Right forelimb (tissue), 1 donor: ENCODE measurements around the gene ICAM5.
"Not testable (repeated sequence)": the region's sequence is repeated elsewhere in the genome, so short reads cannot be mapped to it uniquely, and the experiment has no call there.

Source experiments
- DNase-seq: peaks from one replicate; pipeline ENCODE4 v3.0.0-alpha.2; 2018

ICAM5 gene

DNA sequence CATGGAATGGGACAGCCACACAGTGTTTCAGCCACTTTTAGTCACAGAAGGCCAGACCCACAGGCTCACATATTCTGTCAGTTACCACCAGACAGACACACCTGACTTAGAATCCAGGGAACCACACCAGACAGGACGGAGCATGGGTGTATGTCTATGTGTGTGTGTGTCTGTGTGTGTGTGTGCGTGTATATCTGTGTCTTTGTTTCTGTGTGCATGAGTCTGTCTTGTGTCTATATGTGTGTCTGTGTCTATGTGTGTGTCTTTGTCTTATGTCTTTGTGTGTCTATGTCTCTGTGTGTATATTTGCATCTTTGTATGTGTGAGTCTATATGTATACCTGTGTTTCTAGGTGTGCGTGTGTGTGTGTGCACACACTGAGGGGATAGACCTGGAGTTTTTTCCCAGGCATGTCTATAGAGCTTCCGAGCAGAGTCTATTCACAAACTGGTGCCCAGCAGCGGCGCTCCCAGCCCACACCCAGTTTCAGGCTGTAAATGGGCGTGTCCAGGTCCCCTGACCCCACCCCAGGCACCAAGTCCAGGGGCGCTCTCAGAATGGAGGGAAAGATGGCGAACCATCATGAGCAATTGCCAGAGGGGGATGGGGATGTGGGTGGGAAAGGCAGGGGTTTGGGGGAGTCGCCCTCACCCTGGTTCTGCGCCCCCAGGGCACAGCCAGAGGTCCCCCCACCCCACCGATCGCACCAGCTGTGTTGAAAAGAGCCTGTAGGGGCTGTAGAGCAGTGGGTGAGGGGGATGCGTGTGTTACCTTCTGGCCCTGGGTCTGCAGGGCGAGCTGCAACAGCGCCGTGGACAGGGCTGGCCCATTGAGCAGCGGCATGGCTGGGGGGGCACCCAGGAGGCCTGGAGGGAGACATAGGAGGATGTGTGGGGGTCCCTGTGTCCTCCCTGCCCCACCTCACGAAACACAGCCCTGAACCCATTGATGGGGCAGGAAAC, 32.4 kb downstream of the ICAM5 start:
- no peak for DNase-seq

DNA sequence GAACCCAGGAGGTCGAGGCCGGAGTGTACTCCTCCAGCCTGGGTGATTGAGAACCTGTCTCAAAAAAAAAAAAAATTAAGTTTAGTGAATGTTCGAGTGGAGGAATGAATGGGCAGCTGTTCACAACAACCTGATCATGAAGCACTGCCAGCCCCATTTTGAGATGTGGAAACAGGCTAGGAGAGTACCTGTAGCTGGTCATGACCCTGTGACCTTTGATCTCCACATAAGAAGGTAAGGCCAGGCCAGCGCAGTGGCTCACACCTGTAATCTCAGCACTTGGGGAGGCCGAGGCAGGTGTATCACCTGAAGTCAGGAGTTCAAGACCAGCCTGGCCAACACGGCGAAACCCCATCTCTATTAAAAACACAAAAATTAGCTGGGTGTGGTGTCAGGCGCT, 36.0 kb downstream of the ICAM5 start:
- no peak for DNase-seq

DNA sequence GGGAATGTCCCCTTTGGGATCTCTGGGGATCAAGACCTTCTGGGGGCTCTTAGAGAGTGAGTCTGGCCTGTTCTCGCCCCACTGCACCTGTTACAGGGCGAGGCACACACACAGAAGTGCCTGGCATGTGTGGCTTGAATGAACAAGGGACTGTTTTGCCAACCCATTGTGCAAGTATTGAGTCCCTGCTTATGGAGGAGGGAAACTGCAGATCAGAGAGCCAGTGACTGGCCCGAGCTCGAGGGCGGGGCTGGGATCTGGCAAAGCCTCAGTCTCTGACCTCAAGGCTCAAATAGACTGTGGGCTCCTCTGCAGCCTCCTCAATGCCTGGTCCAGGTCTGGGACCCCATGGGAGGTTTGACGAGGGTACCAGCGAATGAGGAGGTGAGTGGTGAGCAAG, 38.0 kb downstream of the ICAM5 start:
- no peak for DNase-seq

DNA sequence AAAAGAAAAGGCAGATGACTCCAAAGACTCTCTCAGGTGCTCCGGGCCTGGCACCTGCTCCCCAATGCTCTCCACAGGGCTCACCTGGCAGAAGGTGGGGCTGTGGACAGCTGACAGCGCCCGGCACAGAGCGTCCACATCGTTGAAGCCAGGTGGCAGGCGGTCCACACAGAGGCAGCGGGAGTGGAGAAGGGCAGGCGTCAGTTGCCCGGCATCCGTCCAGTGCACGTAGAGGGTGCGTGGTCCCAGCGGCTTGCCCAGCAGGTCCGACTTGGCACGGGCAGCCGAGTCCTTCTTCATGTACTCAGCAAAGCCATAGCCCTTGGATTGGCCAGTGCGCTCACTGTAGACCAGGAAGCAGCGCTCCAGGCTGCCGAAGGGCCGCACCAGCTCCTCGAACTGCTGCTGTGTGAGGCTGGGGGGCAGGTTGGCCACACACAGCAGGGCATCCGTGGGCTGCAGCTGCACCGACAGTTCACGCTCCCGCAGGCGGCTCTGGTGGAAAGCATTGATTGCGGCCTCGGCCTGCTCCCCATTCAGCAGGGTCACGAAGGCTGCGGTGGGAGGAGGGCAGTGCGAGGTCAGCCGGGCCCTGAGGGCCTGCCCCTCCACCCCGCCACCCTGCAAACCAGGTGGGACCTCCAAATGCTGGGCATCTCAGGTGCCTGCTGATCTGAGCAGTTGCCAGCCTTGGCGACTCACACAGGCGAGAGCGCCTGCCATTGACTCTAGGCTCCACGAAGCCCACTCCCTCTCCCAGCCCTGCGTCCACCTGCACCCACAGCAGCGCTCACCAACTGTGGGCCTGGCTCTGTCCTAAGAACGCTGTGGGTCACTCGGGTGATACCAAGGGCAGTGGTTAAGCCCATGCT, 39.0 kb downstream of the ICAM5 start:
- DNase-seq, result no peak

DNA sequence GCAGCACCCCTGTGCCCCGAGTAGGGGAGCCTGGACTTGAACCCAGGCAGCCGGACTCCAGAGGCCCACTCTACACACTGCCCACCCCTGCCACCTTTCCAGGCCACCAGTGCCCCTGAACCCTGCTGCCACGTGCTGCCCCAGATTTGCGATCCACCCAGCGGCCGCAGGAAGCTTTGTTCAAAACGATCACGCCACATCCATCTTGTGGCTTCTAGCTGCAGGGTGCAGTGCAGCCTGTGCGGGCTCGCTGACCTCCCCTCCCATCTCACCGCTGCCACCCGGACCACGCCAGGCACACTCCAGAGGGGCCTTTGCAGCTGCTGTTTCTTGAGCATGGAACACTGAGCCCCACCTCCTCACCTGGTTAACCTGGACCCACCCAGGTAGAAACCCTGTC, 39.8 kb downstream of the ICAM5 start:
- no peak for DNase-seq

DNA sequence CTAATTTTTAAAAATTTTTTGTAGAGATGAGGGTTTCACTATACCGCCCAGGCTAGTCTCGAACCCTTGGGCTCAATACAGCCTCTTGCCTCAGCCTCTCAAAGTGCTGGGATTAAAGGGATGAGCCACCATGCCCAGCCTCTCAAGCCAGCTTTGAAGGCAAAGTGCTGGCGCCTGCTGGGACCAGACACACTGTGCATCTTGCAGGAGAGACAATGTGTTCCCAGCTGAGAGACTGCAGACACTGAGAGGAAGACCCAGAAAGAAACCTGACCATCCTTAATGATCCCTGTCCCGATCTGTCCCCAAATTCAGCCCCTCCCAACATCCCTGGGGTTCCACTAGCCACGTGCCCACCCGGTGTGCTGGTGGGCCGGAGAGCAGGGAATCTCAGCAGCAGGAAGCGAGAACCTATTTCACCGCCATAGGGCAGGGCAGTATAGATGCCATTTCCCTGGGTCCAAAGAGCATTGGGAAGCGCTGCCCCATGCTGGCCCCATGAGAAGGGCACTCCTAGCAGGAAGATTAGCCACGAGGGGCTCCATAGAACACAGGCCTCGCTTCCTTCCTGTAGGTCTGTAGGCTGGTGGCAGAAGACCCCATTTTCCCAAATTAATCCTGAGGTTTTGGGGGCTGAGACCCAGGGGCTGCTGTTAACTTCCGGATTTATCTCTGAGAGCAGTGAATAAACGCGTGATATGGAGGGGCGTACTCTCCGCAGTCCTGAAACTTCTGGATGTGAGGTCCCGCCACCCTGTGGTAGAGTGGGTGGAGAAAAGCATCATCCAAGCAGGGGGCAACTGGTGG, 42.6 kb downstream of the ICAM5 start:
- no peak for DNase-seq

DNA sequence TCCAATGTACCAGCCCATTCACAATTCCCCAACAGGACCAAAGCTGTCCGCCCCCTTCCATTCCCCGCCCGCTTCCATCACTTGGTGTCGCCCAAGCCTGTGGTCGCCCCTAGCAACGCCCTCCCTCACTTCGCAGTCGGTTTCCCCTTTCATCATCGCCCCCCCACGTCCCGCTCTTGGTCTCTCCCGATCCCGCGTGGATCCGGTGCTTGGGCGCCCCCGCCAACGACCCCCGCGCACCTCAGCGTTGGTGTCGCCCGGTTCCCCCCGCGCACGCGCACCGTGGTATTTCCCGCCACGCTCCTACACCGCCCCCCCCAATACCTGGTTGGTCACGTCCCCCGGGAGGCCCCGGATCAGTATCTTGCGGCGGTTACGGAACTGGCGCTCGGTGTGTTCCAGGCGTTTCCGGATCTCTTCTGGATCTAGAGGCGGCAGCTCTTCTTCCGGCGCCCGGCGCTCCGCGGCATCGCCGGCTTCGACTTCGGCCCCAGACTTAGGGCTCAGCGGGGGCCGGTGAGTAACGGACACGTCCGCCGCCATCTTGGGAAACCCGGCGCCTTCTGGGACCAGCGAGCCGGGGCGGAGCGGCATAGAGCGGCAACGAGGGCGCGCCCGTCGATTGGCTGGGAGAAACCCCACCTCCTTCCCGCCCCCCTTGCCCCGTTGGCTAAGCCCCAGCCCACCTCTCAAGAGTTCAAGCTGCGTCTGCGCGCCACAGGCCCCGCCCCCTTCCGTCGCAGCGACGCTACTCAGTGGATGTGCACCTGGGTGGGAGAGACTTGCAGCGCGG, 43.4 kb downstream of the ICAM5 start, which contains the start of gene RAVER1:
Gene RAVER1 (minus strand): TSS at position 565 of the 793 bp plus-strand sequence. CDS start 22 bp downstream, at position 543.
- DNase-seq, result peak; percentile 98

DNA sequence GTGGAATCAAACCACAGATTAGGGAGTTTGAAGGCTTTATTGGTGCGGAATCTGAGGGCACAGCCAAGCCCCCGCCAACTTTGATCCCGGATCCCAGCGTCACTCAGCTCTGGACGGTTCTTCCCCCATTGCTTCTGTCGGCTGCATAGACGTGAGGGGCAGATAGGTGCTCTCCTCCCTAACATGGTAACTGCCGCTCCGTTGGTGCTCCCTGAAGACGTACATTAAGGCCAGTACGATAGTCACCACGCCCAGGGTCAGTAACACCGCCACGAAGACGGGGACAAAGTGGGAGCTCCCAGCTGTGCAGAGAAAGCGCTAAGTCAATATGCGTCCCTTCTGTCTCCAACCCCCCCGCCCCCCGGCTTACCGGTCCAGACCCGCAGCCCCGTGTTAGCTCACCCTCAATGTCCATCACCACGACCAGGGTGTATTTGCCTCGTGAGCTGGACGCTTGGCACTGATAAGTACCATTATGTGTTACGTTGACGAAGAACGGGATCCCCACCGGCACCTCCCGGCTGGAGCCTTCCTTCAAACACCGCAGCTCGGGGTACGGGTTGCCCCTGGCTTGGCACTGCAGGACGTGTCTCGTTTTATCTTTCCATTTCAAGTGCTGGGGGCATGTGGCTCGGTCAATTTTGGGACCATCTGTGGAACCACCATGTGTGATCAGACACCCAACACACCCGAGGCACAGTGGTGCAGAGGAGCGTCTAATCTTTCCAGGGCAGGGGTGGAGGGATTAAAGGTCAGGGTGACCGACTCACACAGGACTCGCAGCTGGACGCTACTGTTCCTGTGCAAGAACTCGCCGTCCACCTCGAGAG, 44.2 kb downstream of the ICAM5 start:
- no peak for DNase-seq

DNA sequence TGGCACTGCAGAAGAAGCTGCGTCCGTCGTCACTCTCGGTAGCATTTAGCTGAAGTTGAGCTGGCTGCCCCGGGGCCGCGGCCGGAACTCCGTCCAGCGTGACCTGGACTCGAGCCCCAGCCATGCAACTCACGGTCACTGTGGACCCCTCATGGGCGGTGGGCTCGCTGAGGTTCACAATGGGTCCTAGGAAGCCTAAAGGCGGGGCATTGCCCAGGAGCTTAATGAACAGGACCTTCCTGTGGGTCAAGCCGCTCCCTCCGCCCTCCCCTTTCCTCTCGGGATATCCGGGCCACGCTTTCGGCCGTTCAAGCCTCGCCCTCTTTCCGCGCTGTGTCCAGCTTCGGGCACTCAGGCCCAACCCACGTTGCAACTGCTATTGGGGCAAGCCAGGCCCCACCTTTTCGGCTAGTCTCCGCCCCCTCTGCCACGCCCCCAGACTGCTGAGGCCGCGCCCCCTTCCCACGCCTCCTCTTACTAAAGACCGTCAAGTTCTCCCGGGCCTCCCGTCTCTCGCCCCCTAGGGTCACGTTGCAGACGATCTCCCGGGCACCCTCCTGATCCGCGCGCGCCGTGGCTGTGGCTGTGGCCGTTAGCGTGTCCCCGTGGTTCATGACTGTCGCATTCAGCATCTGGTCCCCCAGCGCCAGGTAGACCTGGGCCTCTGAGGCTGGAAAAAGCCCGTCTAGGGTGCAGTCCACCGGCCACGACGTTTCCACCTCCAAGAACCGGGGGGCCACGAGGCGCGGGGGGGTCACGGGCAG, 45.0 kb downstream of the ICAM5 start:
- peak; percentile 93 for DNase-seq

DNA sequence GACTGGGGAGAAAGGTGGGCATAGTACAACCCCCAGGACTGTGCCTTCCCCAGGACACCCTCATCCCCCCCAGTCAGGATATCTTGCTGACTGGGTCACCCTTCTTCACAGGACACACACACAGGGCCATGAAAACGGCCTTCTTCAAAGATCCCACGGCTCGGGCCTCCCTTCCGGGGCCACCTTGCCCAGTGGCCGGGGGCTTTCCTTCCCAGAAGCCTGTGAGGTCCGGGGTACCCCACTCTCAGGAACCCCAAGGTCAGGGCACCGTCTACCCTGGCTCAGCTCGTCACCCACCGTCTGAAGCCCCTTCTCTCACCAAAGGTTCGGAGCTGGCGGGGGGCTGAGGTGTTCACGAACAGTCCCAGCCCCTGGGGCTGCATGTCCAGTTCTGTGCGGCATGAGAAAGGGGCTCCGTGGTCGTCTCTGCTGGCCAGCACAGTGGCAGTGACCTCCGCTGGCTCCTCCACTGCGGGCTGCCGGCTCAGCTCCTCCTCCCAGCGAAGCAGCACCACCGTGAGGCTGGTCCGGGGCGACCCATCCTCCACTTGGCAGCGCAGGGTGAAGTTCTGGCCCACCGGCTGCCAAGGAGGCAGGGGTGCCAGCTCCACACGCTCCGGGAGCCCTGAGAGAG, 45.7 kb downstream of the ICAM5 start:
- DNase-seq, result no peak

DNA sequence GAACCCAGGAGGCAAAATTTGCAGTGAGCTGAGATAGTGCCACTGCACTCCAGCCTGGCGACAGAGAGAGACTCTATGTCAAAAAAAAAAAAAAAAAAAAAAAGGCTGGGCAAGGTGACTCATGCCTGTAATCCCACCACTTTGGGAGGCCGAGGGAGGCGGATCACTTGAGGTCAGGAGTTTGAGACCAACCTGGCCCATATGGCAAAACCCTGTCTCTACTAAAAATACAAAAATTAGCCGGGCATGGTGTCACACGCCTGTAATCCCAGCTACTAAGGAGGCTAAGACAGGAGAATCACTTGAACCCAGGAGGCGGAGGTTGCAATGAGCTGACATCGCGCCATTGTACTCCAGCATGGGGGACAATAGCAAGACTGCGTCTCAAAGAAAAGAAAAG, 47.0 kb downstream of the ICAM5 start:
- not testable (repeated sequence) for DNase-seq

DNA sequence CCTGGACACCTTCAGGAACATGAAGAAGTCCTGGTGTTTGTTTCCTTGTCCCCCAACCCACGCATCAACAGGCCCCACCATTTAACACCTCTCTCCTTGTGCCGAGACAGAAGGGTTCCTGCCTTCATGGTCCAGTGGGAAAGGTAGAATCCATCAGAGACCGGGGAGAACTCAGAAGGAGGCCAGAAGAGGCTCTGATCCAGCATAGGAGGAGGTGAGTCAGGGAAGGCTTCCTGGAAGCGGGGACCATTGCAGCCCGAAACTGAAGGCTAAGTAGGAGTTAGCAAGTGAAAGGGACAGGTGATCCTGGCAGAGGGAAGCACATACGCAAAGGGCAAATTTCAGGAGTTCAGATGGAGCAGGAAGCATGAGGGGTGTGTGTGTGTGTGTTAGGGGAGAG, 49.2 kb downstream of the ICAM5 start:
- DNase-seq, result no peak

DNA sequence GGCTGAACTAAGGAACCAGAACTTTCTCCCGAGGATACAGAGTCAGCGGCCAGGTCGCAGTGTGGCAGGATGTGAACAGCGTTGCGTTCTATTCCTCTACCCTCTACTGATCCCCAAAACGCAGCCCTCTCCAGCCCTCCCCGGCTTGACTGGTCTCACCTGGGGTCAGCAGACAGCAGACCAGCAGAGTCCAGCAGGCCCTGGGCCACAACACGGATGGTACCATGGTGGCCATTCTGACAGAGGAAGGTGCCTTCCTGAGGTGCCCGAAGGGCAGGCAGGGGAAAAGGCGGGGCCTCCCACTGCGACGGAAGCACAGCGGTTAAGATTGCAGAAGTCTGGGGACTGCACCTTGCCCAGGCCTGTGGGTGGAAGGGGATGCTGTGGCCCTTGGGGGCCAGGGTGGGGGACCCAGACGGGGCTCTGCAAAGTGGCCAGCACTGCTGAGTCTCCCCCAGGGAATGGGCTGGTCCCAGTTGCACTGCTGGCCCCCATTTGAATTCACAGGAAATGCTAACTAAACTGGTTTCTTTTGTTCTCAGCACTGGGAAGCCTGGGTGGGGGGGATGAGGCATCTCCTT, 49.7 kb downstream of the ICAM5 start, which contains the start of gene ICAM3:
Gene ICAM3 (minus strand): TSS at position 245 of the 581 bp plus-strand sequence. CDS start 10 bp downstream, at position 235.
- no peak for DNase-seq

DNA sequence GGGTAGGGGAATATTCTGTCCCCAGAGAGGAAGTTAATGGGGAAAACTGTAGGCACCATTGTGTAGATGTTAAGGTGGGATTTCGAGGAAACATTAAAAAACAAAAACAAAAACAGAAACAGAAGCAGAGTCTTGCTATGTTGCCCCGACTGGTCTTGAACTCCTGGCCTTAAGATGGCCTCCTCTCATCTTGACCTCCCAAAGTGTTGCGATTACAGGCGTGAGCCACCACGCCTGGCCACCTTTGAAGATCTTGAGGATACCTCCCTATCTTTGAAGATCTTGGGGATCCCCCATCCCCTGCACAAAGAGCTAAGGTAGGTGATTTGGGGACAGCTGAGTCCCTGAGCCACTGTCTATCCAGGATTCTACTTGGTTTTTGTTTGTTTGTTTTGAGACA, 50.2 kb downstream of the ICAM5 start:
- DNase-seq, result no peak

DNA sequence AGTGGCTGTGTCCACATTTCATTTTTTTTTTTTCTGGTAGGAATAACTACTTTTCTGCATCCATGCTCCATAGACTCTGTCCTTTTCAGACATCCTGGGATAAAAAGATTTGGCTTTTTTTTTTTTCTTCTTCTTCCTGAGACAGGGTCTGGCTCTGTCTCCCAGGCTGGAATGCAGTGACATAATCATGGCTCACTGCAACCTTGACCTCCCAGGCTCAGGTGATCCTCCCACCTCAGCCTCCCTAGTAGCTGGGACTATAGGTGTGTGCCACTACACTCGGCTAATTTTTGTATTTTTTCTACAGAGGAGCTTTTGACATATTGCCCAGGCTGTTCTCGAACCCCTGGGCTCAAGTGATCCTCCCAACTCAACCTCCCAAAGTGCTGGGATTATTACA, 53.7 kb downstream of the ICAM5 start:
- no peak for DNase-seq

DNA sequence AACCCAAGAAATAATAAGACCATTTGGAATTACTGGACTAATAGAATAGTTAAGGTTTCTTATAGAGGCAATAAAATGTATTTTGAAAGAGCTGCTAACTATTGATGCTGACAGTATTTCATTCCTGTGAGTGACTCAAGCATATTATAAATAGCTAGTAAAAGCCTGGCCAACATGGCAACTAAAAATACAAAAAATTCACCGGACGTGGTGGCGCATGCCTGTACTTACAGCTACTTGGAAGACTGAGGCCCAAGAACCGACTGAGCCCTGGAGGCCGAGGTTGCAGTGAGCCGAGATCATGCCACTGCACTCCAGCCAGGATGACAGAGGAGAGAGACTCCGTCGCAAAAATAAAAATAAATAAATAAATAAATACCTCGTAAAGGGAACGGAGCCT, 55.0 kb downstream of the ICAM5 start:
- DNase-seq, result no peak
